NCI-H146 treated with DMSO at 0.1 percent for 48 hours (cell line): ENCODE results near the gene SPACA1.

Source experiments
- DNase-seq: peaks from one replicate; lab custom pipeline; 2025; ENCODE audit not compliant: unreplicated experiment; lab: John Stamatoyannopoulos, UW

Gene SPACA1

DNA sequence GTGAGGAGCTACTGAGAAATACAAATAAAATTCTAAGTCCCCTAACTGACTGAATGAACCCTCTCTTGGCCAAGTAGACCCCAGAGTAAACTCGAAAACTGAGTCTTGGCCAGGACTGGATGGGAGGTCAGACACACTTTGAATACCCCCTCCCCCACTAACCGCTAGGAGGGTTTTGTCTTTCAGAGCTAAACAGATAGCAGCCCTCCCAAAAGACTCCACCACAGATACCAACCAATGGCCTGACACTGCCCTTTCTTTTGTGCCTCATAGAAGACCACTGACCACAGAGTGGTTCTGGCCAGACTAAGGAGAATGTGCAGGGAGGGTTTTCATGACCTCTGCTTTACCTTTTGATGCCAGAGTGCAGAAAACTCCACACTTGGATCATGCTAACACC, 42.1 kb downstream of the SPACA1 start:
- no peak for DNase-seq

DNA sequence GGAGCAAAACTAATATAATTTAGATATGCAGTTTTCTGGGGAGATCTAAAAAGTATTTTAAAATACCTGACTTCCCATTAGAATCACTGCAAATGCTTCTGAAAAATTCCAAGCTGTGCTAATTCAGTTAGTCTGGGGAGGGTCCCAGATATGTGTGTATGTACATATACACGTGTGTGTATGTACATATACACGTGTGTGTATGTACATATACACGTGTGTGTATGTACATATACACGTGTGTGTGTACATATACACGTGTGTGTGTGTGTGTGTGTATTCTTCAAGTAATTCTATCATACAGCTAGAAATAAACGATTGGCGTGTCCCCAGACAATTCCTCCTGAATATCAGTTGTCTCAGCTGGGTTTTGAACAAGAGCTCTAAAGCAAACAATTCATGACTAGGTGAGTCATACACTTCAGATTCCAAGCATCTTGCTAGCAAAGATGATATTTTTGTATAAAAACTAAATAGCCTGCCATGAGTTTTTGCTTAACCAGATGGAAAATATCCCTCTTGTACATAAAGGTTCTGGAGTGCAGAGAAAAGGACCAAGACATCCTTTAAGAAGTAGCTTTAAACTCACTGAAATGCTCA, 58.2 kb downstream of the SPACA1 start:
- DNase-seq = no peak

DNA sequence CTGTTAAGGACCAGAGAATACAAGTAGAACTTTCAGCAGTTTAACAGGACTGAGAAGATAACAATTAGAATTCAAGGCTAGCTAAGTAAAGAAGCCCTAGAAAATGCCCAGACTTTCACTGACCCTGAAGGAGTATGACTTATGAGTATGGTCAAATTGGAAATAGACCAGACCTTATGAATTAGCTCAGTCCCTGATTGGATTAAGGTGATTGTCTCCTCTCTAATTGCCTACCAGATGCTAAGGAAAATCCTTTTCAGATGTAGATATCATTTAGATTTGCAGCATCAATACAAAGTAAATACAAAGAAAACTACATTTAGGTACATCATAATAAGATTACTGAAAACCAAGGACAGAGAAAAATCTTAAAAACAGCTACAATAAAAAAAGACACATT, 59.6 kb downstream of the SPACA1 start:
- no peak for DNase-seq

DNA sequence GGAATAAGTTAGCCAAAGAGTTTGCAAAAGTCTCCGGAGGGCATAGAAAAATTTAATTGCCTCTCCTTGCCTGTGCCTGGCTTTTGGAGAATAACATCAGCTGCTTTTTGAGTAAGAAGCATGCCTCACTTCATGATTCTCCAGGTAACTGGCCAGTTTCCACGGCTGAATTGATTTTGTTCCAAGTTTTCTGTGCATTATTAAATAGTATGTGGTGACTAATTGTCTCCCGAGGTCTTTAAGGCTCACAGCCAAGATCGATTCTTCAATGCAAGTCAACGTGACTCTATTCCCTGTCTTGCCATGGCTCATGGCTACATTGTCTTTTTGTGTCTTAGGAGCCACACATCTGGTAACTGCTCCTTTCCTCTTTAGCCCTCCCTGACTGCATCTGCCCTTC, 64.3 kb downstream of the SPACA1 start:
- DNase-seq = no peak

DNA sequence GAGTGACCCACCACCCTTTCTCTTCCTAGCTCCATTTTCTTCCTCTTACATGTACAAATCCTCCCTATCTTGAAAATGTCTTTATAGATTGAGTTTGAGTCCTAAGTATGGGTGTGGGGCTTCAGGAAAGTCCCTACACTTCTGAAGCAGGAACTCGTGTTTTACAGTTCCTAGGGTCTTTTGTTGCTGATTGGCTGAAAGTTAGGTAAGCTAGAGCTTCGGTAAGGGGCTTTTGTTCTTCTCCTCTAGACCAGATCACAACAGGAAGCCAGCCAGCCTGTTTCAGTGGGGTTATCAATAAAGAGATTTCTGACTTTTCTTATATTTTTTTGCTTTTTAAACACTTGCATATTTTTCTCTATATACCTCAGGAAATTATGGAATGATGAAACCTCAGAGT, 67.2 kb downstream of the SPACA1 start:
- no peak for DNase-seq

DNA sequence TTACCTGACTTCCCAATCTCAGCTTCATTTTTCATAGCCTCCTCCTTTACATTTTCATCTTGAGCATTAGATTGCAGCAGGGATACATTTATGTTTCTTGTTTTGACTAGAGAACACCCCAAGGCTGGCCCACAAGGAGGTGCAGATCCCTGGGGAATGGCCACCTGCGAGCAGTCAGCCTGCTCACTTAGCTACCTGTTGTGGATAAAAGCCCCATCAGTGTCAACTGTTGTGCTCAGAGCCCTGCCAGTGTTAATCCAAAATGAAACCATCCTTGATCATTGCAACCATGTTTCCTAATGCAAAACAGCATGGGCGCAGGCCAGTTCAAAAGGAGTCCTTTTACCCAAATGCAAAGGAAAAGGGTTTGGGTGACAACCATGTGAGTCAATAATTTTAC, 67.7 kb downstream of the SPACA1 start:
- no peak for DNase-seq

DNA sequence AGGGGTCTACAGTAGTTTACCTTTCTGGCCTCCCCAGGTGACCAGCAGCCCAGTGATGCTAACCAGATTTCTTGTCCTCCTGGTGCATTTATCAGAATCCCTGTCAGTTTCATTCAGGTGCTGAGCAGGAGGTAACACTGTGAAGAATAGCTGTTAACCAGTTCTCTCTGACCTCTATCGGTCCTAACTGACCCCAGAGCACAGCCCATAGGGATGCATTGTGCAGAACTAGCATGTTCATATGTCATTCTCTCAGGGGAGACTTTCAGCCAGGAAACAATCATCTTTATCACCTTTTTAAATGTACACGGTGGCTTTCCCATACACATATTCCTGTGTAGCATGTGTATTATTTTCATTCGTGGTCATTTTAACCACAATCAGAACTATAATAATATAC, 68.6 kb downstream of the SPACA1 start:
- DNase-seq = no peak
